Liver (tissue), 9 donors: ENCODE measurements around the gene ADGRF1. TPM values are rescaled to one million over a fixed set of nuclear protein-coding genes. Genes with fewer than 3 reads are reported as not detected.

Experiments used
- DNase-seq: peaks from one replicate; pipeline ENCODE4 v3.0.0-alpha.2; 2017; ENCODE audit warnings: low spot score
- H3K27ac ChIP-seq, 2 donors: one replicate each; pipeline ENCODE4 v1.7.0; 2013; ENCODE audit warnings: inconsistent platforms in 2 of 2, low read length in 2 of 2, control low read depth in 1 of 2, low read depth in 1 of 2, mild to moderate bottlenecking in 1 of 2
- H3K27me3 ChIP-seq, 4 donors: one replicate each; pipeline versions ENCODE4 v1.6.1 to v1.7.0; 2013; ENCODE audit warnings: low read length in 3 of 4, inconsistent platforms in 1 of 4, mild to moderate bottlenecking in 1 of 4, moderate library complexity in 1 of 4; ENCODE audit not compliant: control insufficient read depth in 4 of 4, insufficient read depth in 4 of 4
- H3K36me3 ChIP-seq, 4 donors: one replicate each; pipeline versions ENCODE4 v1.6.1 to v1.7.0; 2013; ENCODE audit warnings: low read length in 3 of 4, mild to moderate bottlenecking in 3 of 4, low read depth in 1 of 4, moderate library complexity in 1 of 4; ENCODE audit not compliant: control insufficient read depth in 4 of 4, insufficient read depth in 3 of 4
- H3K4me1 ChIP-seq, 4 donors: one replicate each; pipeline versions ENCODE4 v1.6.1 to v1.7.0; 2013; ENCODE audit warnings: low read length in 3 of 4, mild to moderate bottlenecking in 3 of 4, moderate library complexity in 1 of 4; ENCODE audit not compliant: control insufficient read depth in 4 of 4, insufficient read depth in 4 of 4
- H3K4me3 ChIP-seq, 3 donors: one replicate each; pipeline versions ENCODE4 v1.6.1 to v1.7.0; 2013; ENCODE audit warnings: low read length in 3 of 3, control low read depth in 1 of 3, low read depth in 1 of 3, mild to moderate bottlenecking in 1 of 3
- H3K9ac ChIP-seq, 2 donors: one replicate each; pipeline ENCODE4 v1.7.0; 2013; ENCODE audit warnings: low read length in 2 of 2, mild to moderate bottlenecking in 2 of 2, moderate library complexity in 2 of 2, control low read depth in 1 of 2, low read depth in 1 of 2
- H3K9me3 ChIP-seq, 4 donors: one replicate each; pipeline versions ENCODE4 v1.6.1 to v1.7.0; 2013; ENCODE audit warnings: low read length in 3 of 4; ENCODE audit not compliant: control insufficient read depth in 4 of 4
- CTCF ChIP-seq: fragments of 150-350 bp; IDR thresholded peaks from 2 replicates; pipeline ENCODE4 v1.5.1; 2017; ENCODE audit warnings: improper control_type of control experiment, low read depth, low read length; ENCODE audit not compliant: missing input control
- EGR1 ChIP-seq, 2 donors: IDR thresholded peaks; 2 replicates each; pipeline ENCODE4 v1.6.1; 2016 to 2018; ENCODE audit warnings: antibody characterized with exemption in 2 of 2, low read depth in 2 of 2
- FOXA2 ChIP-seq: IDR thresholded peaks from 2 replicates; pipeline ENCODE4 v1.6.1; 2016; ENCODE audit warnings: antibody characterized with exemption
- HNF4A ChIP-seq, 2 donors: conservative IDR thresholded peaks; 2 replicates each; pipeline ENCODE4 v1.6.1; 2016; ENCODE audit warnings: antibody characterized with exemption in 2 of 2, mild to moderate bottlenecking in 2 of 2
- HNF4G ChIP-seq: IDR thresholded peaks from 2 replicates; pipeline ENCODE4 v1.6.1; 2016; ENCODE audit warnings: antibody characterized with exemption
- JUND ChIP-seq, 2 donors: IDR thresholded peaks; 2 replicates each; pipeline ENCODE4 v1.6.1; 2016; ENCODE audit warnings: antibody characterized with exemption in 2 of 2
- MAX ChIP-seq: IDR thresholded peaks from 2 replicates; pipeline ENCODE4 v1.6.1; 2016; ENCODE audit warnings: antibody characterized with exemption
- NR2F2 ChIP-seq: IDR thresholded peaks from 2 replicates; pipeline ENCODE4 v1.6.1; 2016; ENCODE audit warnings: antibody characterized with exemption
- RAD21 ChIP-seq, 2 donors: IDR thresholded peaks; 2 replicates each; pipeline ENCODE4 v1.6.1; 2016; ENCODE audit warnings: antibody characterized with exemption in 2 of 2, mild to moderate bottlenecking in 2 of 2
- REST ChIP-seq: IDR thresholded peaks from 2 replicates; pipeline ENCODE4 v1.6.1; 2016; ENCODE audit warnings: antibody characterized with exemption, mild to moderate bottlenecking
- RXRA ChIP-seq, 2 donors: IDR thresholded peaks; 2 replicates each; pipeline ENCODE4 v1.6.1; 2017 to 2018; ENCODE audit warnings: antibody characterized with exemption in 2 of 2, mild to moderate bottlenecking in 1 of 2
- SP1 ChIP-seq: IDR thresholded peaks from 2 replicates; pipeline ENCODE4 v1.6.1; 2018; ENCODE audit warnings: antibody characterized with exemption, mild to moderate bottlenecking
- TAF1 ChIP-seq: conservative IDR thresholded peaks from 2 replicates; pipeline ENCODE4 v1.6.1; 2016; ENCODE audit warnings: antibody characterized with exemption, mild to moderate bottlenecking
- YY1 ChIP-seq: IDR thresholded peaks from 2 replicates; pipeline ENCODE4 v1.6.1; 2016; ENCODE audit warnings: antibody characterized with exemption, mild to moderate bottlenecking
- ZBTB33 ChIP-seq: IDR thresholded peaks from 2 replicates; pipeline ENCODE4 v1.6.1; 2016; ENCODE audit warnings: antibody characterized with exemption
- WGBS: extraction: QIAGEN DNeasy Blood & Tissue Kit; methylation state at CpG from one replicate; pipeline ENCODE4 v1.1.7; 2013; 5-methylcytosine and 5-hydroxymethylcytosine counted together
- polyA plus RNA-seq, 2 donors: library from polyadenylated mRNA; stranded (reverse) in 1 of 2; unstranded in 1 of 2; fragments of 200-250 nt in 1 of 2; fragments of >200 nt in 1 of 2; fragmentation: Nextera tagmentation in 1 of 2; extraction: Ambion mirVana in 1 of 2; gene quantifications; one replicate each; pipeline versions ENCODE4 v1.2.1 to v1.2.3, GENCODE V29; 2013 to 2015
- total RNA-seq, 2 donors: library from RNA; depleted of rRNA; stranded (reverse); fragments of >200 nt; gene quantifications; one replicate each; pipeline ENCODE4 v1.2.3, GENCODE V29; 2014
- TF ChIP-seq, protein P1 (sequence below): IDR thresholded peaks from 2 replicates; pipeline ENCODE4 v1.6.1; 2016; ENCODE audit warnings: antibody characterized with exemption
- donor health status: healthy.
- donor health status: healthy.
- donor health status: healthy.
- donor health status: healthy.
- donor health status: healthy.

ADGRF1 gene
- total and polyA plus RNA-seq, 4 donors, result 0.01 TPM; not detected in 3

DNA sequence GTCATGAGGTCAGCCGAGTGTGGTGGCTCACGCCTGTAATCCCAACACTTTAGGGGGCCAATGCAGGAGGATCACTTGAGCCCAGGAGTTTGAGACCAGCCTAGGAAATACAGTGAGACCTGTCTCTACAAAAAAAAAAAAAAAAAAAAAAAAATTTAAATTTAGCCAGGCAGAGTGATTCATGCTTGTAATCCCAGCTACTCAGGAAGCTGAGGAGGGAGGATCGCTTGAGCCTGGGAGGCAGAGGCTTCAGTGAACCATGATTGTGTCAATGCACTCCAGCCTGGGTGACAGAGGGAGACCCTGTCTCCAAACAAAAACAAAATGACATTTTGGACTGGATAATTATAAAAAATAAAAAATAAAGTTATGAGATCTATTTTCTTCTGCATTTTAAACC is 56.2 kb downstream of the ADGRF1 start:
- DNase-seq, result no peak
- H3K9ac ChIP-seq, result no peak overlapping the region
- no peaks in the 10 kb centered on the region for H3K36me3 ChIP-seq
- TF ChIP-seq JUND (IDR thresholded peaks at IDR 0.05) (no peak), CTCF (no peak), RAD21 (IDR thresholded peaks at IDR 0.05) (no peak), EGR1 (IDR thresholded peaks at IDR 0.05; ENCODE audit: low read depth in 2 of 2) (no peak), MAX (no peak), RXRA (IDR thresholded peaks at IDR 0.05) (no peak), HNF4A (conservative IDR thresholded peaks at IDR 0.05) (no peak), YY1 (no peak), FOXA2 (no peak), HNF4G (no peak), ZBTB33 (no peak), TAF1 (no peak), REST (no peak), SP1 (no peak), NR2F2 (no peak)
- TF ChIP-seq, protein P1, sequence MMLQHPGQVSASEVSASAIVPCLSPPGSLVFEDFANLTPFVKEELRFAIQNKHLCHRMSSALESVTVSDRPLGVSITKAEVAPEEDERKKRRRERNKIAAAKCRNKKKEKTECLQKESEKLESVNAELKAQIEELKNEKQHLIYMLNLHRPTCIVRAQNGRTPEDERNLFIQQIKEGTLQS, result no peak
- H3K4me3 ChIP-seq, result no peak overlapping the region
- no peaks in the 10 kb centered on the region for H3K9me3 ChIP-seq
- H3K4me1 ChIP-seq, result peaks cover 0 to 18% (median 14%) of the 10 kb centered on the region in 4 donors
- no peaks in the 10 kb centered on the region for H3K27me3 ChIP-seq
- no peak overlapping the region for H3K27ac ChIP-seq
- 87% methylated on average over 3 of the region's 3 CpGs for WGBS

DNA sequence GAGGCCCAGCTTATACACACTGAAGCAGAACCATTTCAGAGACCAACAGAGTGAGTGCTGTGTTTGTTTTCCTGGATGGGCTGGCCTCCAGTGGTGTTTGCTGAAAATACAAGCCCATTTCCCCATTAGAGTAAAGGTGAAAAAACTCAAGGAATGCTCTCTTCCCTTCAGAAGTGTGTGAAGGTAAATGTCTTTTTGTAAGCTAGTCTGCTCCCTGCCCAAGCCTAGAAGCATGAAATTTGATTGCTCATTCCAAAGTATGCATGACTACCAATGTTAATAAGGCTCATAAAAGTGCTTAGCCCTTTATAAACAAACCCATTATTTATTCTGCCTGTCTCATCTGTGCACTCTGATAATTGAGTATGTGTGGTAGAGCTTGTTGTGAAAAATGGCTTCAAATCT is 59.1 kb downstream of the ADGRF1 start:
- TF ChIP-seq RAD21 (IDR thresholded peaks at IDR 0.05) (peak in 1 of 2 donors; percentile 16), ZBTB33 (no peak)
- no peak overlapping the region for H3K4me3 ChIP-seq
- no peaks in the 10 kb centered on the region for H3K27me3 ChIP-seq
- H3K36me3 ChIP-seq, result no peaks in the 10 kb centered on the region
- H3K27ac ChIP-seq, result no peak overlapping the region
- H3K4me1 ChIP-seq, result no peaks in the 10 kb centered on the region
- H3K9ac ChIP-seq, result no peak overlapping the region
- no peak for DNase-seq
- no peaks in the 10 kb centered on the region for H3K9me3 ChIP-seq
